WERI-Rb-1 (cell line): Measurements from ENCODE around the gene RERE.

ENCODE experiments used
- DNase-seq: peaks from one replicate; pipeline ENCODE4 v3.0.0-alpha.2; 2020
- H3K27ac ChIP-seq: fragments of 250-450 bp; sonication (Bioruptor Pico); 2 replicates; pipeline ENCODE4 v1.5.1; 2020; ENCODE audit warnings: mild to moderate bottlenecking, moderate library complexity
- H3K27me3 ChIP-seq: fragments of 250-450 bp; sonication (Bioruptor Pico); 2 replicates; pipeline ENCODE4 v1.5.1; 2021; ENCODE audit warnings: mild to moderate bottlenecking, low read depth, moderate library complexity; ENCODE audit not compliant: insufficient read depth, severe bottlenecking
- H3K36me3 ChIP-seq: fragments of 250-450 bp; sonication (Bioruptor Pico); 2 replicates; pipeline ENCODE4 v1.5.1; 2020; ENCODE audit warnings: mild to moderate bottlenecking, moderate library complexity
- H3K4me3 ChIP-seq: 2 replicates; pipeline ENCODE4 v1.5.1; 2011; ENCODE audit warnings: low read depth, mild to moderate bottlenecking, control low read depth, low read length
- H3K9me3 ChIP-seq: fragments of 250-450 bp; sonication (Bioruptor Pico); 2 replicates; pipeline ENCODE4 v1.5.1; 2021; ENCODE audit warnings: mild to moderate bottlenecking, moderate library complexity; ENCODE audit not compliant: severe bottlenecking
- TF ChIP-seq, protein P1 (sequence below): IDR thresholded peaks from 2 replicates; pipeline ENCODE4 v1.5.1; 2011; ENCODE audit warnings: low read depth, mild to moderate bottlenecking, control low read depth, inconsistent platforms, low read length

RERE gene

DNA sequence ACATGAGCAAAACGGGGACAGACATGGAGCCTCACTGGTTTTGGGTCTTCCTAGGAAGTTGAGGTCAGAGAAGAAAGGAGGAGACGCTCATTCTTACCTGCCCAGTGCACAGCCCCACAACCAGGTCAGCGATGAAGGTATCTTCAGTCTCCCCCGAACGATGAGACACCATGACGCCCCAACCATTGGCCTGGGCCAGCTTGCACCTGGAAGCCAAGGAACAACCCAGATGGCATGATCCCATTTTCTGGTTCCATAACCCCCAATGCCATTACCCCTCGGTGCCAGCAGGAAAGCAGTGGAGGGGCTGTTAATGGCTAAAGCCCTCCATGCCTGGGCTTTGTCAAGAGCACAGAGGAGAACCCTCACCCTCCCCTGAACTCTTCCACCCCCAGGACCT lies 45.7 kb upstream of the RERE start:
- TF ChIP-seq, protein P1, sequence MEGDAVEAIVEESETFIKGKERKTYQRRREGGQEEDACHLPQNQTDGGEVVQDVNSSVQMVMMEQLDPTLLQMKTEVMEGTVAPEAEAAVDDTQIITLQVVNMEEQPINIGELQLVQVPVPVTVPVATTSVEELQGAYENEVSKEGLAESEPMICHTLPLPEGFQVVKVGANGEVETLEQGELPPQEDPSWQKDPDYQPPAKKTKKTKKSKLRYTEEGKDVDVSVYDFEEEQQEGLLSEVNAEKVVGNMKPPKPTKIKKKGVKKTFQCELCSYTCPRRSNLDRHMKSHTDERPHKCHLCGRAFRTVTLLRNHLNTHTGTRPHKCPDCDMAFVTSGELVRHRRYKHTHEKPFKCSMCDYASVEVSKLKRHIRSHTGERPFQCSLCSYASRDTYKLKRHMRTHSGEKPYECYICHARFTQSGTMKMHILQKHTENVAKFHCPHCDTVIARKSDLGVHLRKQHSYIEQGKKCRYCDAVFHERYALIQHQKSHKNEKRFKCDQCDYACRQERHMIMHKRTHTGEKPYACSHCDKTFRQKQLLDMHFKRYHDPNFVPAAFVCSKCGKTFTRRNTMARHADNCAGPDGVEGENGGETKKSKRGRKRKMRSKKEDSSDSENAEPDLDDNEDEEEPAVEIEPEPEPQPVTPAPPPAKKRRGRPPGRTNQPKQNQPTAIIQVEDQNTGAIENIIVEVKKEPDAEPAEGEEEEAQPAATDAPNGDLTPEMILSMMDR, result no peak
- H3K9me3 ChIP-seq, result no peaks in the 10 kb centered on the region
- H3K4me3 ChIP-seq, result no peak overlapping the region
- no peak overlapping the region for H3K27ac ChIP-seq
- H3K36me3 ChIP-seq, result peaks cover 97% of the 10 kb centered on the region
- no peaks in the 10 kb centered on the region for H3K27me3 ChIP-seq
- no peak for DNase-seq

DNA sequence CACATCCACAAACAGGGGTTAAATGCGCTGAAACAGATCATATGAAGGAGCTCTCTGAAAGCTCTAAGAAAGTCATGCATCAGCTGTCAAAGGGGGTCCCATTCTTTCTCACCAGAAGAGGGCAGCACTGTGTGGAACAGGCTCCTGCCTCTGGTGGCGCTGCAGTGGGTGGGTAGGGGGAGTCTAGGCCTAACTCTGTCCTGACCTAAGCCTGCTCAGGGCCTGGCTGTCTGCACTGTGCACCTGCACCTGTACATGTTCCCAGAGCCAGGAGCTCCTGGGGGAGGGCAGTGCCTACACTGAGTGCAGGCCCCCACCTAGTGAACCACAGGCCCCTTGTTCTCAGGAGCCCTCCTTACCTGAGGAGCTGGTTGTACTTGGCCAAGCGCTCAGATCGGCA lies 45.1 kb upstream of the RERE start:
- Histone ChIP-seq H3K36me3 (peaks cover 97% of the 10 kb centered on the region), H3K9me3 (no peaks in the 10 kb centered on the region), H3K27me3 (no peaks in the 10 kb centered on the region), H3K4me3 (no peak overlapping the region), H3K27ac (0 out of 2 replicates have a peak overlapping the region, but pooled peaks have one; percentile 8)
- peak; percentile 75 for DNase-seq
- TF ChIP-seq, protein P1, result peak; percentile 89

DNA sequence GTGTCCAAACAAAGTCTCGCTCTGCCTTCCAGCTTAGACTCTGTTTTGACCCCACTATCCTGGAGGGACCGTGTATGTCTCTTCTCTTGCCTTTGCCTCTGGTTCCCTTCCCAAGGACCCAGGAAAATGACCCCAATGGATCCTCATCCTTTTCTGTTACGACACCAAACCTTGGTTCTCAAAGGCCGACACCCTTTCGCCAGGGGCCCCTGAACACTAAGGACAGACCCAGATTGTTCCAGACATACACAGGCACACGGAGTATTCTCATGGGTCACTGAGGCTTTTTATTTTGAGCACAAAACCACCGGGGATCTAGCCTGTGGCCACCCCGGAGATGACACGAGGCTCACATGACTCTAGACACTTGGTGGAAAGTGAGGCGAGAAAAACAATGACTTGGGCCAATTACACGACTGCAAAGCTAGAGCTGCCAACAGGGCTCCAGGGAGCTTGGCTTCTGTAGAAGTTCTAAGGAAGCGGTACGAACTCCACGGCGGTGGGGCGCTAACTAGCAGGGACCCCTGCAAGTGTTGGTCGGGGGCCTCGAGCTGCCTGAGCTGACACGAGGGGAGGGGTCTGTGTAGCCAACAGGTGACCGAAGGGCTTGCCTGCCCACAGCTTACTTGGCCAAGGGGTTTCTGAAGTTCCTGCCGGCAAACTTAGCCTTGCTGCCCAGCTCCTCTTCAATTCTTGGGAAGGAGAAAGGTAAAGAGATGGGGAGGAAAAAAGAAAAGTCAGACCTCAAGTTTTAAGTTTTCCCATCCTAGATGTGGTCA lies 43.5 kb upstream of the RERE start:
- H3K4me3 ChIP-seq, result no peak overlapping the region
- no peaks in the 10 kb centered on the region for H3K9me3 ChIP-seq
- H3K27me3 ChIP-seq, result no peaks in the 10 kb centered on the region
- TF ChIP-seq, protein P1, result no peak
- no peak for DNase-seq
- H3K27ac ChIP-seq, result no peak overlapping the region
- H3K36me3 ChIP-seq, result peaks cover 98% of the 10 kb centered on the region

DNA sequence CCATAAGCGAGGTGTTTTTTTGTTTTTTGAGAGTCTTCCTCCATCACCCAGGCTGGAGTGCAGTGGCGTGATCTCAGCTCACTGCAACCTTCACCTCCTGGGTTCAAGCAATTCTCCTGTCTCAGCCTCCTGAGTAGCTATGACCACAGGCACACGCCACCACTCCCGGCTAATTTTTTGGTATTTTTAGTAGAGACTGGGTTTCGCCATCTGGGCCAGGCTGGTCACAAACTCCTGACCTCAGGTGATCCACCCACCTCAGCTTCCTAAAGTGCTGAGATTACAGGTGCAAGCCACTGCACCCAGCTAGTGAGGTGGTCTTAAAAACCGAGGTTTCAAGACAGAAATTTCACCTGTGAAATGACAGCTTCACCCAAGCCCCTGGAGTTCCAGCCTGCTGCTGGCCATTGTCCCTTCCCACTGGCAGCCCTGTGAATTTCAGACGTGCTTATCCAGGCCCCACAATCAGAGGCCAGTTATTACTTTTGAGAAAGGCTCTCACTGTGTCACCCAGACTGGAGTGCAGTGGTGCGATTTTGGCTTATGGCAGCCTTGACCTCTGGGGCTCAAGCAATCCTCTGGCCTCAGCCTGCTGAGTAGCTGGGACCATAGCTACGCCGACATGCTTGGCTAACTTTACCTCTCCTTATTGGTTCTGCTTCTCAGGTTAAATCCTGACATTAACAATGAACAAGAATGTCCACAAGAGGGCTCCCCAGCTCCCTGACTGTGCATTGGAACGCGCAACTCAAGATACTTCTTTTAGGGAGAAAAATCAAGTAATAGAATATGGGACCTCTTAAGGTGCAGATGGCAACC lies 41.7 kb upstream of the RERE start:
- Histone ChIP-seq H3K27ac (peak overlapping the region; percentile 19; the same call in 1 of the 2 replicates), H3K36me3 (peaks cover 83% of the 10 kb centered on the region), H3K9me3 (no peaks in the 10 kb centered on the region), H3K27me3 (no peaks in the 10 kb centered on the region), H3K4me3 (no peak overlapping the region)
- TF ChIP-seq, protein P1, result peak; percentile 55
- DNase-seq, result peak; percentile 59

DNA sequence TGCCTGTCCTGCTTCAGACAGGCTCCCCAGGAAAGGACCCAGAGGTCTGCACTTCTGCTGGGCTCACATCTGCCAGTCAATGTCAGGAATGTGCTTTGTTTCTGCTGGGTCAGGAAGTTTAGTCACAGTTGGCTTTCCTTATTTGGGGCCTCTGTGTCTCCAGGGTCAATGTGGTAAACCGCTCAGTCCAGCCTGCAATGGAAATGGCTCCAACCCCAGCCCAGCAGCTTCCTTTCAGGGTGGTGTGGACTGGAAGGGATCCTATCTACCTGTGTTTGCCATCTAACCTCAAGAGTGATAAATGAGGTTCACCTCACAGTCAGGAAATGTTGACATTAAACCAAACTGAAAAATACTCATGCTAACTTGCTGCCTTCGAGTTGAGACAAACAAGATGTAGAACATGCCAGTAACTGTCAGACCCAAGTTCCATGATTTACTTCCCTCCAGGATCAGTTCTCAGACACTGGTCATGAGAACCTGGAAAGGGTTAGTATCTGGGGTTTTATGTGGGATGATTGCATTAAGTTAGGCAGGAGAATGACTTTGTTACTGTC lies 40.8 kb upstream of the RERE start:
- H3K9me3 ChIP-seq, result peaks cover 3% of the 10 kb centered on the region
- no peak overlapping the region for H3K27ac ChIP-seq
- no peak for DNase-seq
- H3K27me3 ChIP-seq, result no peaks in the 10 kb centered on the region
- TF ChIP-seq, protein P1, result no peak
- H3K36me3 ChIP-seq, result peaks cover 74% of the 10 kb centered on the region
- H3K4me3 ChIP-seq, result no peak overlapping the region
